OCI-LY1 (cell line): ENCODE results near the gene DSE.

Experiments
- H2AFZ ChIP-seq: fragments of 200-600 bp; sonication (generic), shearing (Covaris generic); 2 replicates; pipeline ENCODE4 v1.6.0; 2014; ENCODE audit warnings: antibody characterized with exemption, mild to moderate bottlenecking, low read length
- H3F3A ChIP-seq: fragments of 200-600 bp; sonication (generic), shearing (Covaris generic); 2 replicates; pipeline ENCODE4 v1.6.0; 2014; ENCODE audit warnings: mild to moderate bottlenecking, antibody characterized with exemption, low read length, moderate library complexity; ENCODE audit not compliant: insufficient read depth
- H3K27ac ChIP-seq: fragments of 200-600 bp; sonication (generic); 2 replicates; pipeline ENCODE4 v1.5.1; 2014; ENCODE audit warnings: low read length, mixed run types, mild to moderate bottlenecking, low read depth; ENCODE audit not compliant: poor library complexity, severe bottlenecking
- H3K27me3 ChIP-seq: fragments of 200-600 bp; sonication (generic); 2 replicates; pipeline ENCODE4 v1.6.0; 2014; ENCODE audit warnings: antibody characterized with exemption, mild to moderate bottlenecking, low read length, moderate library complexity; ENCODE audit not compliant: insufficient read depth
- H3K36me3 ChIP-seq: fragments of 200-600 bp; sonication (generic); 2 replicates; pipeline ENCODE4 v1.6.1; 2014; ENCODE audit warnings: mild to moderate bottlenecking, antibody characterized with exemption, low read length, moderate library complexity, mixed read lengths; ENCODE audit not compliant: insufficient read depth
- H3K4me1 ChIP-seq: fragments of 200-600 bp; sonication (generic); 2 replicates; pipeline ENCODE4 v1.5.1; 2014; ENCODE audit warnings: mild to moderate bottlenecking, low read length, moderate library complexity; ENCODE audit not compliant: insufficient read depth, severe bottlenecking
- H3K4me2 ChIP-seq: fragments of 200-600 bp; sonication (generic), shearing (Covaris generic); 2 replicates; pipeline ENCODE4 v1.6.1; 2014; ENCODE audit warnings: low read length
- H3K4me3 ChIP-seq: fragments of 200-600 bp; sonication (generic); 2 replicates; pipeline ENCODE4 v1.5.1; 2014; ENCODE audit warnings: low read length, low read depth, mild to moderate bottlenecking, mixed read lengths; ENCODE audit not compliant: poor library complexity, severe bottlenecking
- H3K79me2 ChIP-seq: fragments of 200-600 bp; shearing (Covaris generic); 2 replicates; pipeline ENCODE4 v1.6.1; 2016; ENCODE audit warnings: mixed run types, low read length, mixed read lengths; ENCODE audit not compliant: insufficient read depth
- H3K9ac ChIP-seq: fragments of 200-600 bp; sonication (generic), shearing (Covaris generic); 2 replicates; pipeline ENCODE4 v1.6.1; 2014; ENCODE audit warnings: mild to moderate bottlenecking, low read length, mixed read lengths
- H3K9me2 ChIP-seq: fragments of 200-600 bp; sonication (generic), shearing (Covaris generic); 2 replicates; pipeline ENCODE4 v1.6.1; 2014; ENCODE audit warnings: low read depth, mild to moderate bottlenecking, low read length, mixed read lengths
- H3K9me3 ChIP-seq: fragments of 200-600 bp; shearing (Covaris generic); 2 replicates; pipeline ENCODE4 v1.6.1; 2014; ENCODE audit warnings: low read length, mixed read lengths
- H4K20me1 ChIP-seq: fragments of 200-600 bp; sonication (generic), shearing (Covaris generic); 2 replicates; pipeline ENCODE4 v1.6.0; 2016; ENCODE audit warnings: mild to moderate bottlenecking, low read length; ENCODE audit not compliant: insufficient read depth
- EZH2 ChIP-seq: fragments of 200-600 bp; sonication (generic), shearing (Covaris generic); IDR thresholded peaks from 2 replicates; pipeline ENCODE4 v1.8.0; 2017; ENCODE audit warnings: borderline replicate concordance, mixed run types, mild to moderate bottlenecking, antibody characterized with exemption, low read length, moderate library complexity, mixed read lengths
- TF ChIP-seq, protein P1 (sequence below): fragments of 200-600 bp; sonication (generic), shearing (Covaris generic); IDR thresholded peaks from 2 replicates; pipeline ENCODE4 v1.5.1; 2017; ENCODE audit warnings: mild to moderate bottlenecking, antibody characterized with exemption, low read length, moderate library complexity, mixed read lengths

DSE gene

DNA sequence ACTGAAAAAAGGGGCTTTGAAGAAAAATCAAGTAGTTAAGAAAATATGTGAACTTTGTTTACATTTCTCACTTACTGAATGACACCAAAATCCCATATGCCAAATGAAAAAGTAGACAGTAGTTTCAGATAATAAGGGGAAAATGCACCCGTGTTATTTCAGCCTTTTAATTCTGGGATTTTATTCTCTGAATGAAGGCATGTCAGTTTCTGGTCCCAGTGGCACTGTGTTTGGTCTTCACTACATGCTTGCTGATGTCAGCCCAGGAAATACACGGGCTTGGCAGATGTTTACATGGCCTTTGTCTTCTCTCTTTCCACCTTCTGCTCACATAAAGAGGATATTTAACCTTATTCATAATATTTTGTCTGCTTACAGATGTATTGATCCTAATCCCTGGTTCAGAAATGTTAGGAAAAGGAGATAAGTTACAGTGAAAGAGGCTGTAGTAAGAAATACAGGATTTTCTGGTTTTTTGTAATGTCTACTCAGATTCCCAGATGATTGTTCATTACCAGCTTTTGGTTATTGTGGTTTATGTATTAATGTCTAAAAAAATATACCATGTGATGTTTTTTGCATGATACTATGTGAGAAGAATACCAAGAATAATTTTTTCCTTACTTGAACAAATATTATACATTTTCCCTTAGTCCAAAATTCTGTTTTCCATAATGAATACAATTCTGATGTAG, 27.7 kb downstream of the DSE start:
- no peak overlapping the region for H2AFZ ChIP-seq
- H4K20me1 ChIP-seq = no peaks in the 10 kb centered on the region
- H3K9me3 ChIP-seq = no peaks in the 10 kb centered on the region
- no peaks in the 10 kb centered on the region for H3K4me1 ChIP-seq
- H3K4me3 ChIP-seq = no peak overlapping the region
- no peak for TF ChIP-seq EZH2
- TF ChIP-seq, protein P1, sequence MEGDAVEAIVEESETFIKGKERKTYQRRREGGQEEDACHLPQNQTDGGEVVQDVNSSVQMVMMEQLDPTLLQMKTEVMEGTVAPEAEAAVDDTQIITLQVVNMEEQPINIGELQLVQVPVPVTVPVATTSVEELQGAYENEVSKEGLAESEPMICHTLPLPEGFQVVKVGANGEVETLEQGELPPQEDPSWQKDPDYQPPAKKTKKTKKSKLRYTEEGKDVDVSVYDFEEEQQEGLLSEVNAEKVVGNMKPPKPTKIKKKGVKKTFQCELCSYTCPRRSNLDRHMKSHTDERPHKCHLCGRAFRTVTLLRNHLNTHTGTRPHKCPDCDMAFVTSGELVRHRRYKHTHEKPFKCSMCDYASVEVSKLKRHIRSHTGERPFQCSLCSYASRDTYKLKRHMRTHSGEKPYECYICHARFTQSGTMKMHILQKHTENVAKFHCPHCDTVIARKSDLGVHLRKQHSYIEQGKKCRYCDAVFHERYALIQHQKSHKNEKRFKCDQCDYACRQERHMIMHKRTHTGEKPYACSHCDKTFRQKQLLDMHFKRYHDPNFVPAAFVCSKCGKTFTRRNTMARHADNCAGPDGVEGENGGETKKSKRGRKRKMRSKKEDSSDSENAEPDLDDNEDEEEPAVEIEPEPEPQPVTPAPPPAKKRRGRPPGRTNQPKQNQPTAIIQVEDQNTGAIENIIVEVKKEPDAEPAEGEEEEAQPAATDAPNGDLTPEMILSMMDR = no peak
- no peak overlapping the region for H3K27ac ChIP-seq
- no peak overlapping the region for H3K9ac ChIP-seq
- H3K27me3 ChIP-seq = no peaks in the 10 kb centered on the region
- H3K4me2 ChIP-seq = no peak overlapping the region
- no peaks in the 10 kb centered on the region for H3K36me3 ChIP-seq
- H3K79me2 ChIP-seq = no peaks in the 10 kb centered on the region
- H3K9me2 ChIP-seq = no peaks in the 10 kb centered on the region
- H3F3A ChIP-seq = no peaks in the 10 kb centered on the region

DNA sequence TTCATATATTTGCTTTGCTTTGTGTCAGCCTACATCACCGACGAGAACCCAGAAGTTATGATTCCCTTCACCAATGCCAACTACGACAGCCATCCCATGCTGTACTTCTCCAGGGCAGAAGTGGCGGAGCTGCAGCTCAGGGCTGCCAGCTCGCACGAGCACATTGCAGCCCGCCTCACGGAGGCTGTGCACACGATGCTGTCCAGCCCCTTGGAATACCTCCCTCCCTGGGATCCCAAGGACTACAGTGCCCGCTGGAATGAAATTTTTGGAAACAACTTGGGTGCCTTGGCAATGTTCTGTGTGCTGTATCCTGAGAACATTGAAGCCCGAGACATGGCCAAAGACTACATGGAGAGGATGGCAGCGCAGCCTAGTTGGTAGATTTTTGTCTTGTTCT, 28.5 kb downstream of the DSE start:
- no peaks in the 10 kb centered on the region for H3K4me1 ChIP-seq
- H4K20me1 ChIP-seq = no peaks in the 10 kb centered on the region
- H3K36me3 ChIP-seq = no peaks in the 10 kb centered on the region
- TF ChIP-seq, protein P1 = no peak
- TF ChIP-seq EZH2 = no peak
- H3K4me3 ChIP-seq = no peak overlapping the region
- H3K79me2 ChIP-seq = no peaks in the 10 kb centered on the region
- no peaks in the 10 kb centered on the region for H3F3A ChIP-seq
- H3K27ac ChIP-seq = no peak overlapping the region
- no peaks in the 10 kb centered on the region for H3K9me2 ChIP-seq
- no peaks in the 10 kb centered on the region for H3K9me3 ChIP-seq
- no peak overlapping the region for H3K9ac ChIP-seq
- H3K4me2 ChIP-seq = no peak overlapping the region
- no peaks in the 10 kb centered on the region for H3K27me3 ChIP-seq
- no peak overlapping the region for H2AFZ ChIP-seq

DNA sequence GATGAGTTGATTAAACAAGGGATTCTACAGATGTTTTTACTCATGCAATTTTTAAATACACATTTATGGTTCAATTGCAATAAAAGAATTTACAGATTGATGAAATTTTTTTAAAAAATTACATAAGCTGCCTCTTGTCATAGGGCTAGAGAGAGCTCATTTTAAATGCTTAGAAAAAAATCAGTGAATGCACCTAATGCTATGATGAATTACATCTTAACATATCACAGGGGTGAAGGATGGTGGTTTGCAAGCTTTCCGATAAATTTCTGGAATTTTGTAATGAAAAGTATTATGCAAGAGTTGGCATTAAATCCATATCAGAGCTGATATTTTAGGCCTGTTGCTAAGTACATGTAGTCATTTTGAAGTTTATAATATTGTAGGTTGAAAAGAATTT, 29.6 kb downstream of the DSE start:
- H3K27me3 ChIP-seq = no peaks in the 10 kb centered on the region
- no peaks in the 10 kb centered on the region for H3K36me3 ChIP-seq
- no peak overlapping the region for H3K4me3 ChIP-seq
- TF ChIP-seq, protein P1 = no peak
- TF ChIP-seq EZH2 = no peak
- H3K9me3 ChIP-seq = no peaks in the 10 kb centered on the region
- no peaks in the 10 kb centered on the region for H3K79me2 ChIP-seq
- no peaks in the 10 kb centered on the region for H4K20me1 ChIP-seq
- H3K4me1 ChIP-seq = no peaks in the 10 kb centered on the region
- H3K27ac ChIP-seq = no peak overlapping the region
- no peaks in the 10 kb centered on the region for H3F3A ChIP-seq
- no peak overlapping the region for H3K4me2 ChIP-seq
- no peaks in the 10 kb centered on the region for H3K9me2 ChIP-seq
- H3K9ac ChIP-seq = no peak overlapping the region
- H2AFZ ChIP-seq = no peak overlapping the region
